Skeletal muscle satellite cell (primary cell): Measurements from ENCODE around the gene ESCO1. TPM values are rescaled to one million over a fixed set of nuclear protein-coding genes. Genes with fewer than 3 reads are reported as not detected.
"Not testable (repeated sequence)": the region's sequence is repeated elsewhere in the genome, so short reads cannot be mapped to it uniquely, and the experiment has no call there.

Experiments used
- H3K27me3 ChIP-seq: 2 replicates; pipeline ENCODE4 v1.7.0; 2013; ENCODE audit warnings: low read length; ENCODE audit not compliant: control insufficient read depth, insufficient read depth
- H3K36me3 ChIP-seq: 2 replicates; pipeline ENCODE4 v1.7.0; 2013; ENCODE audit warnings: mild to moderate bottlenecking, control low read depth, low read length; ENCODE audit not compliant: insufficient read depth
- H3K4me1 ChIP-seq: 2 replicates; pipeline ENCODE4 v1.7.0; 2013; ENCODE audit warnings: low read length; ENCODE audit not compliant: control insufficient read depth, insufficient read depth
- H3K4me2 ChIP-seq: 2 replicates; pipeline ENCODE4 v1.7.0; 2013; ENCODE audit warnings: mild to moderate bottlenecking, low read length
- H3K4me3 ChIP-seq: 2 replicates; pipeline ENCODE4 v1.7.0; 2013; ENCODE audit warnings: low read length
- H3K9ac ChIP-seq: 2 replicates; pipeline ENCODE4 v1.7.0; 2013; ENCODE audit warnings: mild to moderate bottlenecking, low read depth, low read length, moderate library complexity
- H3K9me3 ChIP-seq: replicated peaks from 2 replicates; pipeline ENCODE4 v1.7.0; 2013; ENCODE audit warnings: mild to moderate bottlenecking, control low read depth, low read length
- total RNA-seq: library from RNA; depleted of rRNA; stranded (reverse); fragments of >200 nt; gene quantifications from 2 replicates; pipeline ENCODE4 v1.2.3, GENCODE V29; 2012; rRNA removed

Gene ESCO1, protein sequence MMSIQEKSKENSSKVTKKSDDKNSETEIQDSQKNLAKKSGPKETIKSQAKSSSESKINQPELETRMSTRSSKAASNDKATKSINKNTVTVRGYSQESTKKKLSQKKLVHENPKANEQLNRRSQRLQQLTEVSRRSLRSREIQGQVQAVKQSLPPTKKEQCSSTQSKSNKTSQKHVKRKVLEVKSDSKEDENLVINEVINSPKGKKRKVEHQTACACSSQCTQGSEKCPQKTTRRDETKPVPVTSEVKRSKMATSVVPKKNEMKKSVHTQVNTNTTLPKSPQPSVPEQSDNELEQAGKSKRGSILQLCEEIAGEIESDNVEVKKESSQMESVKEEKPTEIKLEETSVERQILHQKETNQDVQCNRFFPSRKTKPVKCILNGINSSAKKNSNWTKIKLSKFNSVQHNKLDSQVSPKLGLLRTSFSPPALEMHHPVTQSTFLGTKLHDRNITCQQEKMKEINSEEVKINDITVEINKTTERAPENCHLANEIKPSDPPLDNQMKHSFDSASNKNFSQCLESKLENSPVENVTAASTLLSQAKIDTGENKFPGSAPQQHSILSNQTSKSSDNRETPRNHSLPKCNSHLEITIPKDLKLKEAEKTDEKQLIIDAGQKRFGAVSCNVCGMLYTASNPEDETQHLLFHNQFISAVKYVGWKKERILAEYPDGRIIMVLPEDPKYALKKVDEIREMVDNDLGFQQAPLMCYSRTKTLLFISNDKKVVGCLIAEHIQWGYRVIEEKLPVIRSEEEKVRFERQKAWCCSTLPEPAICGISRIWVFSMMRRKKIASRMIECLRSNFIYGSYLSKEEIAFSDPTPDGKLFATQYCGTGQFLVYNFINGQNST
- total RNA-seq = 11.1 and 13.9 TPM in 2 replicates

- peak within 1 kb of the TSS; percentile 95 for H3K4me3 ChIP-seq
- no peaks in the 10 kb centered on the region for H3K27me3 ChIP-seq
- H3K4me1 ChIP-seq = peaks cover 9% of the 10 kb centered on the region
- peak within 1 kb of the TSS; percentile 95 for H3K9ac ChIP-seq
- no peaks in the 10 kb centered on the region for H3K36me3 ChIP-seq
- no peaks in the 10 kb centered on the region for H3K9me3 ChIP-seq
- H3K4me2 ChIP-seq = peak within 1 kb of the TSS; percentile 91
Observed at GRCh38 chr18:21600526-21601410, at the start of gene ESCO1. Gene ESCO1, minus strand, starts transcription at chr18:21600704. Its CDS starts 25,861 bp downstream, at chr18:21574843.

DNA sequence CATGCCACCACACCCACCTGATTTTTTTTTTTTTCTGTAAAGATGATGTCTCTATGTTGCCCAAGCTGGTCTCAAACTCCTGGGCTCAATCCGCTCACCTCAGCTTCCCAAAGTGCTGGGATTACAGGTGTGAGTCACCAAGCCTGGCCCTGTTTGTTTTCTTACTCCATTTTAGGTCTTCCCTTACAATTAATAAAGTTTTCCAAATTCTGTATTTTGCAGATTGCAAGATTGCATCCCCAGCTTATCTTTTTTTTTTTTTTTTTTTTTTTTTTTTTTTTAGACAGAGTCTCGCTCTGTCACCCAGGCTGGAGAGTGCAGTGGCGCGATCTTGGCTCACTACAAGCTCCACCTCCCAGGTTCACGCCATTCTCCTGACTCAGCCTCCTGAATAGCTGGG, 39.9 kb upstream of the ESCO1 start:
- H3K9me3 ChIP-seq = not testable (repeated sequence)

GRCh38 chr18:21638822-21639221, 38.3 kb upstream of the ESCO1 start:
- Histone ChIP-seq H3K36me3 (peaks cover 3% of the 10 kb centered on the region), H3K4me1 (no peaks in the 10 kb centered on the region), H3K9me3 (no peaks in the 10 kb centered on the region), H3K9ac (no peak overlapping the region), H3K27me3 (no peaks in the 10 kb centered on the region), H3K4me3 (no peak overlapping the region), H3K4me2 (no peak overlapping the region)

More for the DNA sequence above, 39.9 kb upstream of the ESCO1 start:
- not testable (repeated sequence) for H3K4me1 ChIP-seq, H3K4me2 ChIP-seq, H3K9ac ChIP-seq, H3K27me3 ChIP-seq, H3K4me3 ChIP-seq, H3K36me3 ChIP-seq

GRCh38 chr18:21636769-21637168, 36.3 kb upstream of the ESCO1 start:
- H3K9me3 ChIP-seq = no peaks in the 10 kb centered on the region
- H3K27me3 ChIP-seq = no peaks in the 10 kb centered on the region
- peaks cover 5% of the 10 kb centered on the region for H3K36me3 ChIP-seq
- no peaks in the 10 kb centered on the region for H3K4me1 ChIP-seq
- H3K9ac ChIP-seq = no peak overlapping the region
- no peak overlapping the region for H3K4me2 ChIP-seq
- H3K4me3 ChIP-seq = no peak overlapping the region

- peaks cover 14% of the 10 kb centered on the region for H3K36me3 ChIP-seq
- H3K4me2 ChIP-seq = no peak overlapping the region
- H3K9ac ChIP-seq = no peak overlapping the region
- H3K4me1 ChIP-seq = no peaks in the 10 kb centered on the region
- H3K9me3 ChIP-seq = no peaks in the 10 kb centered on the region
- H3K27me3 ChIP-seq = no peaks in the 10 kb centered on the region
- H3K4me3 ChIP-seq = no peak overlapping the region
Observed at GRCh38 chr18:21634588-21635199, 34.2 kb upstream of the ESCO1 start.

GRCh38 chr18:21632393-21632792, 31.9 kb upstream of the ESCO1 start:
- H3K27me3 ChIP-seq = no peaks in the 10 kb centered on the region
- H3K4me3 ChIP-seq = no peak overlapping the region
- H3K36me3 ChIP-seq = peaks cover 34% of the 10 kb centered on the region
- no peaks in the 10 kb centered on the region for H3K9me3 ChIP-seq
- no peak overlapping the region for H3K9ac ChIP-seq
- no peaks in the 10 kb centered on the region for H3K4me1 ChIP-seq
- no peak overlapping the region for H3K4me2 ChIP-seq

DNA sequence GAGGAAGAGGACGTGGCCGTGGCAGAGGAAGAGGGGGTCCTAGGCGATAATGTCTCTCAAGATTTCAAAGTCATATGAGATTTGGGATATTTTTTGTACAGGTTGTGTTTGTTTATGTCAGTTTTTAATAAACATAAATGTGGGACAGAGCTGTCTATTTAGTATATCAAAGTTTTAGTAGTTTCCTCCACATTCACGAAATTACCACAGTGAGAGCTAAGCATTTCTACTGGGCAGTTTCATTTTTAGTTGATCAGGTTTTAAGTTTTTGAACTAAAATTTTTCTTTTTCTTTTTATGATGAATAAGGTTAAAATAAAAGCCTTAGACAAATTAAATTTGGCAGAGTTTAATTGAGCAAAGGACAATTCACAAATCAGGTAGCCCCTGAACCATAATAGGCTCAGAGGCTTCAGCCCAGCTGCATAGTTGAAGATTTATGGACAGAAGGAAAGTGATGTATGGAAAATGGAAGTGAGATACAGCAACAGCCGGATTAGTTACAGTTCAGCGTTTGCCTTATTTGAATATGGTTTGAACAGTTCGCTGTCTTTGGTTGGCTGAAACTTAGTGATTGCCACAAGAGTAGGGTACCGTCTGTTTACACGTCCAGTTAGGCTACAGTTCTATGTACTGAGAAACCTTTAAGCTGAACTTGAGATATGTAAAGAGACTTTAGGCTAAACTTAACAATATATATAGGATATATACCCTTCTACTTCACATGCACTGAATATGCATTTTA, 28.8 kb upstream of the ESCO1 start:
- Histone ChIP-seq H3K36me3 (peaks cover 46% of the 10 kb centered on the region), H3K4me2 (no peak overlapping the region), H3K27me3 (no peaks in the 10 kb centered on the region), H3K4me1 (no peaks in the 10 kb centered on the region), H3K9ac (no peak overlapping the region), H3K4me3 (no peak overlapping the region), H3K9me3 (no peaks in the 10 kb centered on the region)

- H3K4me3 ChIP-seq, H3K4me2 ChIP-seq, H3K27me3 ChIP-seq, H3K9ac ChIP-seq, H3K9me3 ChIP-seq, H3K4me1 ChIP-seq: not testable (repeated sequence)
- H3K36me3 ChIP-seq = peaks cover 28% of the 10 kb centered on the region
Observed at GRCh38 chr18:21621640-21622039, 21.1 kb upstream of the ESCO1 start.

DNA sequence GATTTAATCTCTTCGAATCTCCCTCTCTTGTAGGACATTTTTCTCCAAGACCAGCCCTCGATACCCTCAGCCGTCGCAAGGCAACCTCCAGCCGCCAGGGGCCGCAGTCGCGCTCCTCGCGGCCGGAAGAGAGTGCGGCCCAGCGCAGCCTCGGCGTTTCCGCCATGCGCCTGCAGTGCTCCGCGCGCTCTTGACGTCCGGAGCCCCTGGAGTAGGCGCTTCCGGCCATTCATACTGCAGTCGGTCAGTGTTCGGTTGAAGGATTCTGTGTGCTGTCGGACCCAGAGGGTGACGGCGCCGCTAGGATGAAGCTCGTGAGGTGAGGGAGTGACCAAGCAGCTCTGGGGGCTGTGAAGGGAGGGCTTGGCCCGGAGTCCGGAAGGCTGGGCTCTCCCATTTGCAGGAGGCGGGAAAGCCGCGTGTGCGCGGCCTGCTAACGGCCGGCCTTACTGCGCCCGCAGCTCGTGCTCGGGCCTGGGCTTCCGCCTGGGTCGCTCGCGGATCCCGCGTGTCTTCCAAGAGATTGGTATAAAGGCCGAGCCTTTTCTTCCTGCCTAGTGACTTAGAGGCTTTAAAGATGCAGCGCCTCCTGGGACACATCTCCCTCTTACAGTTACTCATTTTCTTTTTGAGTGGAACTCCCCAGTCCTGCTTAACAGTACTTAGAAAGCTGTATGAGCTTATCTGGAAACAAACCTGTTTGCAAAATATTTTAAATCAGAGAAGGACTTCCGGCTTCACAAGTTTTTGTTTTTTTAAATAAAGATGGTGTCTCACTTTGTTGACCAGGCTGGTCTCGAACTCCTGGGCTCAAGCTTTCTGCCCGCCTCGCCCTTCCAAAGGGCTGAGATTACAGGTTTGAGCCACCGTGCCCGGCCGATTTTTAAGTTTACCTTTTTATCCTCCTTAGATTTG, 11.9 kb upstream of the ESCO1 start, which contains the start of gene SNRPD1:
Gene SNRPD1, plus strand, starts transcription at position 190 of the 915 bp plus-strand sequence. Its CDS starts 116 bp downstream, at position 306.
- Histone ChIP-seq H3K9me3 (no peaks in the 10 kb centered on the region), H3K27me3 (no peaks in the 10 kb centered on the region), H3K9ac (peak within 1 kb of the TSS; percentile 97), H3K4me3 (peak within 1 kb of the TSS; percentile 92), H3K36me3 (peaks cover 11% of the 10 kb centered on the region), H3K4me2 (peak within 1 kb of the TSS; percentile 81), H3K4me1 (peaks cover 6% of the 10 kb centered on the region)
